Bronchial epithelial cell (primary cell): ENCODE data around the gene NQO2. TPM values are rescaled to one million over a fixed set of nuclear protein-coding genes. Genes with fewer than 3 reads are reported as not detected.

Experiments used
- DNase-seq: peaks from one replicate; pipeline ENCODE4 v3.0.0-alpha.2; 2010; ENCODE audit warnings: low read depth
- FAIRE-seq: peaks from 2 replicates; lab custom pipeline; 2011; peaks lifted over from hg19 to GRCh38; lab: Jason Lieb, UNC
- H3K27me3 ChIP-seq: 2 replicates; pipeline ENCODE4 v1.5.1; 2011; ENCODE audit warnings: low read length; ENCODE audit not compliant: control insufficient read depth, insufficient read depth
- H3K36me3 ChIP-seq: 2 replicates; pipeline ENCODE4 v1.5.1; 2011; ENCODE audit warnings: low read length; ENCODE audit not compliant: control insufficient read depth, insufficient read depth
- H3K4me3 ChIP-seq: 2 replicates; pipeline ENCODE4 v1.5.1; 2011; ENCODE audit warnings: mild to moderate bottlenecking, low read depth, low read length, control low read depth
- total RNA-seq: library from RNA; depleted of rRNA; stranded (reverse); fragments of >200 nt; gene quantifications from 2 replicates; pipeline ENCODE4 v1.2.1, GENCODE V29; 2014
- TF ChIP-seq, protein P1 (sequence below): IDR thresholded peaks from 2 replicates; pipeline ENCODE4 v1.5.1; 2011; ENCODE audit warnings: mild to moderate bottlenecking, moderate library complexity, low read length, control low read depth, inconsistent platforms; ENCODE audit not compliant: insufficient read depth, severe bottlenecking

Gene NQO2
- total RNA-seq, 1 donor from 2014 or later, result 20.5 TPM

- FAIRE-seq (no peak), DNase-seq (peak; percentile 72)
- Histone ChIP-seq H3K27me3 (no peaks in the 10 kb centered on the region), H3K36me3 (no peaks in the 10 kb centered on the region), H3K4me3 (no peak overlapping the region)
- TF ChIP-seq, protein P1, sequence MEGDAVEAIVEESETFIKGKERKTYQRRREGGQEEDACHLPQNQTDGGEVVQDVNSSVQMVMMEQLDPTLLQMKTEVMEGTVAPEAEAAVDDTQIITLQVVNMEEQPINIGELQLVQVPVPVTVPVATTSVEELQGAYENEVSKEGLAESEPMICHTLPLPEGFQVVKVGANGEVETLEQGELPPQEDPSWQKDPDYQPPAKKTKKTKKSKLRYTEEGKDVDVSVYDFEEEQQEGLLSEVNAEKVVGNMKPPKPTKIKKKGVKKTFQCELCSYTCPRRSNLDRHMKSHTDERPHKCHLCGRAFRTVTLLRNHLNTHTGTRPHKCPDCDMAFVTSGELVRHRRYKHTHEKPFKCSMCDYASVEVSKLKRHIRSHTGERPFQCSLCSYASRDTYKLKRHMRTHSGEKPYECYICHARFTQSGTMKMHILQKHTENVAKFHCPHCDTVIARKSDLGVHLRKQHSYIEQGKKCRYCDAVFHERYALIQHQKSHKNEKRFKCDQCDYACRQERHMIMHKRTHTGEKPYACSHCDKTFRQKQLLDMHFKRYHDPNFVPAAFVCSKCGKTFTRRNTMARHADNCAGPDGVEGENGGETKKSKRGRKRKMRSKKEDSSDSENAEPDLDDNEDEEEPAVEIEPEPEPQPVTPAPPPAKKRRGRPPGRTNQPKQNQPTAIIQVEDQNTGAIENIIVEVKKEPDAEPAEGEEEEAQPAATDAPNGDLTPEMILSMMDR, result no peak
Observed at GRCh38 chr6:2980465-2980855, 19.2 kb upstream of the NQO2 start.

DNA sequence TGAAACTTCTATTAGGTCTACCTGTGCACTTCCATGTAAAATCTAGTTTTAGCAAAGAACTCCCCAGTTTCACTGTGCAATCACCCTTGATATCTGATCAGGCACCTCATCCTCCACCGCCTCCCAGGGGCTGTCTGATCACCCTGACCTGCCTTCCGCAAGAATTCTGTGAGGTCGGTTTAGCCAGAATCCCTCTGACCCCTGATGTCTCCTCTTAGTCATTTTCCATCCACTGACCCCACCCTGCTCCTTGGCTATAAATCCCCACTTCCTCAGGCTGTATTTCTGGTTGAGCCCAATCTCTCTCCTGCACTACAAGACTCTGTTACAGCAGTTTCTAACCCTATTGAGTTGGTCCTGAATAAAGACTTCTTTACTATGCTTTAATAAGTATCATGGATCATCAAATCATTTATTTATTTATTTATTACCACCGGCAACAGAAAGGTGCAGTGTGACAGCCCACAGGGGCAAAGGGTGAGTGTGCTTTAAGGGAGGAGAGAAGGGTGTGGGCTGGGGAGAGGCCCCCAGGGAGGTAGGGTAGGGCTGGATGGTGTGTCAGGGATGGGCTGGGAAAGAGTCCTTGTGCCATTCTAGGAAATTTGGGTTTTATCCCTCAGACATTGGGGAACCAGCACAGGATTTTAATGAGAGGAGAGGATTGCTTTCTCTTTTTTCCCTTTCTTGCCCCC is 17.1 kb upstream of the NQO2 start:
- TF ChIP-seq, protein P1, result no peak
- Histone ChIP-seq H3K36me3 (no peaks in the 10 kb centered on the region), H3K27me3 (no peaks in the 10 kb centered on the region), H3K4me3 (no peak overlapping the region)
- DNase-seq (no peak), FAIRE-seq (no peak)

GRCh38 chr6:2984738-2985406 is 14.8 kb upstream of the NQO2 start:
- TF ChIP-seq, protein P1, result no peak
- Histone ChIP-seq H3K27me3 (no peaks in the 10 kb centered on the region), H3K36me3 (no peaks in the 10 kb centered on the region), H3K4me3 (no peak overlapping the region)
- no peak for FAIRE-seq
- DNase-seq, result no peak

DNA sequence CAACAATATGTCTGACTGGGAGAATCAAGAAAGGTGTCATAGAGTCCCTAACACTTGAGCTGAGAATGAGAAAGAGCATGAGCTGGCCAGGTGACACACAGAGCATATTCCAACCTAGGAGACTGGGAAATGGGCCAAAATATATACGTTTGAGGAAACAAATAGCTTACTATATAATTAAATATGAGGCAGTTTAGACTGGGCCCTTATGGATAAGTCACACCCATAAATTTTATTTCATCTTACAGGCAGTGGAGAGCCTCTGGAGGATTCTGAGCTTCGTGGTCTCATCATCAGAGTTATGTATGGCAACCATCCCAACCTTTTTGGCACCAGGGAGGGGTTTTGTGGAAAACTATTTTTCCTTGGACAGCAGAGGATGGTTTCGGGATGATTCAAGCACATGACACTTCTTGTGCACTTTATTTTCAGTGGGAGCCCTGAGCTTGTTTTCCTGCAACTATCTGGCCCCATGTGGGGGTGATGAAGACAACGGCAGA is 12.9 kb upstream of the NQO2 start:
- DNase-seq (peak; percentile 94), FAIRE-seq (no peak)
- TF ChIP-seq, protein P1, result no peak
- H3K27me3 ChIP-seq, result no peaks in the 10 kb centered on the region
- H3K36me3 ChIP-seq, result no peaks in the 10 kb centered on the region
- H3K4me3 ChIP-seq, result no peak overlapping the region

GRCh38 chr6:2988094-2988425 is 11.6 kb upstream of the NQO2 start:
- Histone ChIP-seq H3K27me3 (no peaks in the 10 kb centered on the region), H3K36me3 (no peaks in the 10 kb centered on the region), H3K4me3 (peak overlapping the region; percentile 69)
- no peak for FAIRE-seq
- DNase-seq, result no peak
- TF ChIP-seq, protein P1, result no peak
